K562 (cell line): ENCODE results near the gene NBEAL1. TPM values are rescaled to one million over a fixed set of nuclear protein-coding genes. Genes with fewer than 3 reads are reported as not detected.
"Not testable (repeated sequence)": the region's sequence is repeated elsewhere in the genome, so short reads cannot be mapped to it uniquely, and the experiment has no call there.

Experiments used
- ATAC-seq: fragments of 200-7000 bp; cut with Tn5 transposase; 3 replicates; pipeline ENCODE4 v1.9.1; 2020; ENCODE audit warnings: moderate library complexity
- BruUV-seq: library from RNA; stranded (reverse); fragments of 400-500 nt; replicated peaks from 2 replicates; lab custom pipeline; 2021; lab: Mats Ljungman, UMichigan
- CTCF ChIA-PET: fragments of 300-600 bp; formaldehyde crosslinking; extraction: SDS; loops from one replicate; lab custom pipeline; 2021; ENCODE audit warnings: low intra/inter-chr PET ratio; lab: Yijun Ruan, JAX
- POLR2A ChIA-PET: fragments of 300-600, 350-650 bp; sonication (Branson Sonifier 250); formaldehyde crosslinking; extraction: SDS; loops from one replicate; lab custom pipeline; 2021; ENCODE audit warnings: antibody characterized with exemption, inconsistent platforms; lab: Yijun Ruan, JAX
- DNase-seq, 4 experiments: peaks; one replicate each; pipeline versions ENCODE4 v3.0.0 to v3.0.0-alpha.2; 2011 to 2018; ENCODE audit warnings: low spot score in 3 of 4, mixed read lengths in 3 of 4; ENCODE audit errors: extremely low read depth in 1 of 4
- FAIRE-seq: peaks from 2 replicates; lab custom pipeline; 2011; peaks lifted over from hg19 to GRCh38; lab: Jason Lieb, UNC
- H2AFZ ChIP-seq: 2 replicates; pipeline ENCODE4 v1.6.0; 2011; ENCODE audit warnings: low read depth, low read length, control low read depth, inconsistent platforms
- H3K27ac ChIP-seq: fragments of 200-600 bp; 3 replicates; pipeline ENCODE4 v1.8.0; 2011; ENCODE audit warnings: low read depth, mild to moderate bottlenecking, control low read depth, inconsistent platforms, low read length, moderate library complexity, mixed read lengths; ENCODE audit errors: extremely low read depth
- H3K27me3 ChIP-seq, 2 experiments: fragments of 300-600 bp in 1 of 2; 2 replicates in 1 of 2; 3 replicates in 1 of 2; pipeline versions ENCODE4 v1.6.0 to v1.8.0; 2011; ENCODE audit warnings: inconsistent platforms in 2 of 2, low read length in 2 of 2, mild to moderate bottlenecking in 1 of 2, mixed read lengths in 1 of 2, moderate library complexity in 1 of 2; ENCODE audit not compliant: control insufficient read depth in 2 of 2, insufficient read depth in 2 of 2
- H3K36me3 ChIP-seq: fragments of 300-600 bp; 3 replicates; pipeline ENCODE4 v1.8.0; 2011; ENCODE audit warnings: mild to moderate bottlenecking, low read length, inconsistent platforms; ENCODE audit not compliant: control insufficient read depth, insufficient read depth
- H3K4me1 ChIP-seq, 2 experiments: fragments of 200-600 bp in 1 of 2; replicated peaks in 1 of 2; 2 replicates in 1 of 2; 3 replicates in 1 of 2; pipeline versions ENCODE4 v1.5.1 to v1.8.0; 2011; ENCODE audit warnings: inconsistent platforms in 2 of 2, low read length in 2 of 2, mild to moderate bottlenecking in 1 of 2, mixed read lengths in 1 of 2, moderate library complexity in 1 of 2; ENCODE audit not compliant: control insufficient read depth in 2 of 2, insufficient read depth in 2 of 2
- H3K4me2 ChIP-seq: 2 replicates; pipeline ENCODE4 v1.6.1; 2011; ENCODE audit warnings: low read length, control low read depth, inconsistent platforms, mixed read lengths; ENCODE audit not compliant: insufficient read depth
- H3K4me3 ChIP-seq: fragments of 200-600 bp; sonication (generic), shearing (Covaris generic); 2 replicates; pipeline ENCODE4 v1.5.1; 2016; ENCODE audit warnings: control low read depth, inconsistent platforms
- H3K79me2 ChIP-seq: fragments of 200-600 bp; 3 replicates; pipeline ENCODE4 v1.8.0; 2011; ENCODE audit warnings: low read length, inconsistent platforms; ENCODE audit not compliant: control insufficient read depth, insufficient read depth
- H3K9ac ChIP-seq, 2 experiments: 2 replicates each; pipeline versions ENCODE4 v1.6.0 to v1.6.1; 2011; ENCODE audit warnings: low read depth in 2 of 2, low read length in 2 of 2, control low read depth in 1 of 2, inconsistent platforms in 1 of 2, mild to moderate bottlenecking in 1 of 2, mixed read lengths in 1 of 2; ENCODE audit not compliant: insufficient read depth in 1 of 2
- H3K9me1 ChIP-seq: one replicate; pipeline ENCODE4 v1.6.0; 2011; ENCODE audit warnings: inconsistent platforms, mild to moderate bottlenecking, low read length, moderate library complexity; ENCODE audit not compliant: control insufficient read depth, insufficient read depth
- H3K9me3 ChIP-seq: replicated peaks from 2 replicates; pipeline ENCODE4 v1.5.1; 2011; ENCODE audit warnings: low read depth, low read length, inconsistent platforms; ENCODE audit not compliant: control insufficient read depth, insufficient read depth
- H4K20me1 ChIP-seq: replicated peaks from 2 replicates; pipeline ENCODE4 v1.6.1; 2011; ENCODE audit warnings: low read length, inconsistent platforms, mixed read lengths; ENCODE audit not compliant: control insufficient read depth, insufficient read depth
- ZNF174 ChIP-seq: fragments of 250-450 bp; sonication (Bioruptor Pico); IDR thresholded peaks from 2 replicates; pipeline ENCODE4 v1.4.0; 2020; ENCODE audit warnings: mild to moderate bottlenecking
- WGBS: fragments of 100-300 bp; shearing (Covaris generic); methylation state at CpG from one replicate; pipeline ENCODE4 v1.1.6; 2016; ENCODE audit warnings: low coverage, mixed read lengths; ENCODE audit not compliant: insufficient coverage; ENCODE audit errors: missing lambda C conversion rate; 5-methylcytosine and 5-hydroxymethylcytosine counted together
- in situ Hi-C: fragments of 300-500 bp; cut with MboI; formaldehyde crosslinking; loops from 4 replicates; pipeline ENCODE4 v1.15.0; 2018; ENCODE audit warnings: inconsistent platforms, mixed read lengths
- intact Hi-C: fragments of 100-400 bp; cut with micrococcal nuclease; formaldehyde crosslinking; loops from 2 replicates; pipeline ENCODE4 v1.14.2; 2022
- polyA plus RNA-seq, 8 experiments: library from polyadenylated mRNA; depleted of rRNA in 4 of 8; stranded (reverse) in 5 of 8; unstranded in 3 of 8; fragments of >200 nt; fragmentation: Nextera tagmentation in 2 of 8; fragmentation: Illumina TruSeq in 1 of 8; extraction: Ambion mirVana in 2 of 8; extraction: Trizol in 1 of 8; gene quantifications; 2 replicates each; pipeline versions ENCODE4 v1.2.1 to v1.2.3, GENCODE V29; 2011 to 2014; ENCODE audit warnings: inconsistent platforms in 1 of 8, missing spikeins in 1 of 8
- total RNA-seq, 7 experiments: library from RNA; depleted of rRNA in 6 of 7; stranded (reverse); fragments of >200 nt in 6 of 7; fragmentation: Illumina TruSeq in 2 of 7; extraction: Trizol in 2 of 7; gene quantifications; 2 replicates each; pipeline versions ENCODE4 v1.2.1 to v1.2.3, GENCODE V29; 2011 to 2021; ENCODE audit warnings: low replicate concordance in 1 of 7
- TF ChIP-seq, protein P1 (sequence below), 2 experiments: fragments of 450-650 bp; IDR thresholded peaks; 2 replicates each; pipeline ENCODE4 v1.6.1; 2016; ENCODE audit warnings: mild to moderate bottlenecking in 2 of 2, borderline replicate concordance in 1 of 2, low read depth in 1 of 2, moderate library complexity in 1 of 2

NBEAL1 gene
- total and polyA plus RNA-seq, 9 of the 15 experiments (the other 6 are each of a cell fraction or from before 2014, with no cell fraction given) = 2.1 to 13.5 (median 7.3) TPM

DNA sequence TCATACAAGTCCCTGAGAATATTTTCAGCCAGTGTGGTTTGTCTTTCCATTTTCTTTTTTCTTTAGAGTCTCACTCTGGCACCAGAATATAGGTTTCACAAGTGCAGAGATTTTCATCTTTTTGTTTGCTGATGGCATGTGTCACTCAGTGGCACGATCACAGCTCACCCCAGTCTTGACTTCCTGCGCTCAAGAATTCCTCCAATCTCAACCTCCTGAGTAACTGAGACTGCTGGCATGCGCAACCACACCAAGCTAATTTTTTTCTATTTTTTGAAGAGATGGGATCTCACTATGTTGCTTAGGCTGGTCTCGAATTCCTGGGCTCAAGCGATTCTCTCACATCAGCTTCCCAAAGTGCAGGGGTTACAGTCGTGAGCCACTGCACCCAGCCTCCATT, 23.9 kb downstream of the NBEAL1 start (continued):
- TF ChIP-seq, protein P1, sequence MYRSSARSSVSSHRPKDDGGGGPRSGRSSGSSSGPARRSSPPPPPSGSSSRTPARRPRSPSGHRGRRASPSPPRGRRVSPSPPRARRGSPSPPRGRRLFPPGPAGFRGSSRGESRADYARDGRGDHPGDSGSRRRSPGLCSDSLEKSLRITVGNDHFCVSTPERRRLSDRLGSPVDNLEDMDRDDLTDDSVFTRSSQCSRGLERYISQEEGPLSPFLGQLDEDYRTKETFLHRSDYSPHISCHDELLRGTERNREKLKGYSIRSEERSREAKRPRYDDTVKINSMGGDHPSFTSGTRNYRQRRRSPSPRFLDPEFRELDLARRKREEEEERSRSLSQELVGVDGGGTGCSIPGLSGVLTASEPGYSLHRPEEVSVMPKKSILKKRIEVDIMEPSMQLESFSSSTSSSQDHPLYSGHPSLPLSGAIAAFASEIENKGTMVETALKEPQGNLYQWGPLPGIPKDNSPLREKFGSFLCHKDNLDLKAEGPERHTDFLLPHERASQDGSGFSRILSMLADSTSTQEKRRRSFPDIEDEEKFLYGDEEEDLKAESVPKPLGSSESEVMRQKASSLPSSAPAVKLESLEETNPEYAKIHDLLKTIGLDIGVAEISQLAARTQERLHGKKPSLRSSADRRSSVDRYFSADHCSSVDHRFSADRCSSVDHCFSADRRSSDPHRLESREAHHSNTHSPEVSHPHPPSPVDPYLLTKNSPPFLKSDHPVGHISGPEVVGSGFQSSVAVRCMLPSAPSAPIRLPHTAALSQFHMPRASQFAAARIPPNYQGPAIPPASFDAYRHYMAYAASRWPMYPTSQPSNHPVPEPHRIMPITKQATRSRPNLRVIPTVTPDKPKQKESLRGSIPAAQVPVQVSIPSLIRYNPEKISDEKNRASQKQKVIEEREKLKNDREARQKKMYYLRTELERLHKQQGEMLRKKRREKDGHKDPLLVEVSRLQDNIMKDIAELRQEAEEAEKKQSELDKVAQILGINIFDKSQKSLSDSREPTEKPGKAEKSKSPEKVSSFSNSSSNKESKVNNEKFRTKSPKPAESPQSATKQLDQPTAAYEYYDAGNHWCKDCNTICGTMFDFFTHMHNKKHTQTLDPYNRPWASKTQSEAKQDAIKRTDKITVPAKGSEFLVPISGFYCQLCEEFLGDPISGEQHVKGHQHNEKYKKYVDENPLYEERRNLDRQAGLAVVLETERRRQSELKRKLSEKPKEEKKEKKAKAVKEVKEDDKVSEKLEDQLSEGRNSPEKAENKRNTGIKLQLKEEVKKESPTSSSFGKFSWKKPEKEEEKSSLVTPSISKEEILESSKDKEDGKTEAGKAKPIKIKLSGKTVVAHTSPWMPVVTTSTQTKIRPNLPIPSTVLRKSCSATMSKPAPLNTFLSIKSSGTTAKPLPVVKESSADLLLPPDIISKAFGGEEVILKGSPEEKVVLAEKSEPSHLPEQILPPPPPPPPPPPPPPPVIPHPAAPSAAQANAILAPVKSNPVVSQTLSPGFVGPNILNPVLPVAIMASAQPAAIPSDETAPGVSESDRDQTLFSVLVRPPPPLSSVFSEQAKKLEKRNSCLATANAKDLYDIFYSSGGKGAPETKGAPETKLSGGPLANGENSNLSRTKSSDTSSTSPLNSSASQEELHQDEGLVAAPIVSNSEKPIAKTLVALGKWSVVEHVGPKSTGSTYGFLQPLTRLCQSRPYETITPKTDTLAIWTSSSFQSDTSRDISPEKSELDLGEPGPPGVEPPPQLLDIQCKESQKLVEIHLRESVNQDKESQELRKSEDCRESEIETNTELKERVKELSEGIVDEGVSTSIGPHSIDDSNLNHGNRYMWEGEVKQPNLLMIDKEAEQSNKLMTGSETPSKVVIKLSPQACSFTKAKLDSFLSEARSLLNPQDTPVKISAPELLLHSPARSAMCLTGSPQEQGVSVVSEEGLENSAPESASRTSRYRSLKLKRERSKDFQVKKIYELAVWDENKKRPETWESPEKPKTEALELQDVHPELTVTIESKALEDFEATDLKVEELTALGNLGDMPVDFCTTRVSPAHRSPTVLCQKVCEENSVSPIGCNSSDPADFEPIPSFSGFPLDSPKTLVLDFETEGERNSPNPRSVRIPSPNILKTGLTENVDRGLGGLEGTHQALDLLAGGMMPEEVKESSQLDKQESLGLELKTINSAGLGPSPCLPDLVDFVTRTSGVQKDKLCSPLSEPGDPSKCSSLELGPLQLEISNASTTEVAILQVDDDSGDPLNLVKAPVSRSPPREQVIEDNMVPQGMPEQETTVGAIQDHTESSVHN (IDR thresholded peaks at IDR 0.05; ENCODE audit: borderline replicate concordance in 1 of 2, low read depth in 1 of 2) = no peak
- TF ChIP-seq ZNF174 (CRISPR knock-in tag) = no peak
- TF ChIP-seq, all 486 proteins: peak for 0

- POLR2A ChIA-PET, H2AFZ ChIP-seq, H3K9ac ChIP-seq, FAIRE-seq, H3K4me2 ChIP-seq, H3K4me1 ChIP-seq, H3K79me2 ChIP-seq, intact Hi-C loops, BruUV-seq, DNase-seq, H3K4me3 ChIP-seq, H3K27ac ChIP-seq, H3K9me3 ChIP-seq, H4K20me1 ChIP-seq, H3K9me1 ChIP-seq, H3K27me3 ChIP-seq, ATAC-seq, in situ Hi-C loops, CTCF ChIA-PET, H3K36me3 ChIP-seq: not testable (repeated sequence)
- WGBS = 62% methylated on average over 3 of the region's 6 CpGs
These were observed 24.5 kb downstream of the NBEAL1 start for GRCh38 chr2:203039211-203039610.
